ENCODE measurements around the gene LRMDA.
"Not testable (repeated sequence)": the region's sequence is repeated elsewhere in the genome, so short reads cannot be mapped to it uniquely, and the experiment has no call there.

The LRMDA gene

GRCh38 chr10:75761289-75761688 lies 329.9 kb downstream of the LRMDA start:
- no peak for DNase-seq

DNA sequence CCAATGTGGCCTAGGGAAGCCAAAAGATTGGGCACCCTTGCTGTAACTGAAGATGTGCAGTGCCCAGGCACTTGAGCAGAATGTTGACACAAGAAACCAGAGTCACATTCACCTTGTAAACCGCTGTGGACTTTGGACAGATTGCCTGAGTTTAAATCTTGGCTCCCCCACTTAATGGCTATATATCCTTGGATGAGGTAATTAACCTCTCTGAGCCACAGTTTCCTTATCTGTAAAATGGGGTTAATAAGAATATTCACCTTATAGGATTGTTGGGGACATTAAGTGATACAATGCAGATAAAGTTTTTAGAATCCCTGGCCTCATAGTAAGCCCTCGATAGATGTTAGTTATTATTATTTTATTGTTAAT lies 331.0 kb downstream of the LRMDA start:
- no peak for DNase-seq

GRCh38 chr10:75763652-75764051 lies 332.2 kb downstream of the LRMDA start:
- DNase-seq = no peak

GRCh38 chr10:75764974-75765788 lies 333.8 kb downstream of the LRMDA start:
- no peak for DNase-seq

- no peak for DNase-seq
Observed at GRCh38 chr10:75765789-75766096, 334.3 kb downstream of the LRMDA start.

DNA sequence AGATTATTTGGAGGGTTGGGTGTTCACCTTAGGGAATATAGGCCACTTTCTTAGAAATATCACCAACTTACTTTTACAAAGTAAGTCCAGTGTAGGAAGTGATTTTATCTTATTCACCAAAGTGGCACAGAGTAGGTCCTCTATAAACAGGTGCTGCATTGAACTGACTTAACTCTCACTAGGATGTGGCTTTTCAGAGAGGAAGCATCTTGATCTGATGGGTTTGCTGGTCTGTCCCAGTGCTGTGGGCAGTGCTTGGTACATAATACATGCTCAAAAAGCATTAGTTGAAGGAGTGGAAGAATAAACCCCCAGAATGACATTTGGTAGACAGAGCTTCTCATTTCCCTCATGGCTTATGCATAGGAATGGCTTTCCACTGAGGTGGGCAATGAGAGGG lies 334.7 kb downstream of the LRMDA start:
- DNase-seq = no peak

- DNase-seq = not testable (repeated sequence)
Observed at GRCh38 chr10:75766752-75767151, 335.3 kb downstream of the LRMDA start.

DNA sequence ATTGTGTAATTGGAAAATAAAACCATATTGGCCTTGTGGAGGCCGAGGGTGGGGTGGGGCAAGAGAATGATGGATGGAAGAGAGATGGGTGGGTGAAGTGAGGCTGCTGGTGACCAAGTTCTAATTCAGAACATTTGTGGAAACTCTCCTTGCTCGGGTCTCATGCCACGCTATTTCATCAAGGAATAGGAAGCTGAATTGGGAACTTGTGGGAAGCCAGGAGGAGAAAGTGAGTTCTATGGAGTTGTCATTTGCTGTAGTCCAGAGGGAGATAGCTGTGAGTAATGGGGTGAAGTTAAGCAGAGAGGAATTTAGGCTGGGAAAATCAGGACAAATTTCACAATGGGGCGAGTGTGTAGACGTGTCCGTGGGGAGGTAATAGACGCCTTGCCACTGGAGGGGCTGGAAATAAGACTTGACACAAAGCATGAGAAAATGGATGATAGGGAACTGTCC lies 339.2 kb downstream of the LRMDA start:
- DNase-seq = no peak

- DNase-seq = no peak
Observed at GRCh38 chr10:75771606-75772005, 340.2 kb downstream of the LRMDA start.

- peak; percentile 43 for DNase-seq
Observed at GRCh38 chr10:75772153-75772887, 340.9 kb downstream of the LRMDA start.

DNA sequence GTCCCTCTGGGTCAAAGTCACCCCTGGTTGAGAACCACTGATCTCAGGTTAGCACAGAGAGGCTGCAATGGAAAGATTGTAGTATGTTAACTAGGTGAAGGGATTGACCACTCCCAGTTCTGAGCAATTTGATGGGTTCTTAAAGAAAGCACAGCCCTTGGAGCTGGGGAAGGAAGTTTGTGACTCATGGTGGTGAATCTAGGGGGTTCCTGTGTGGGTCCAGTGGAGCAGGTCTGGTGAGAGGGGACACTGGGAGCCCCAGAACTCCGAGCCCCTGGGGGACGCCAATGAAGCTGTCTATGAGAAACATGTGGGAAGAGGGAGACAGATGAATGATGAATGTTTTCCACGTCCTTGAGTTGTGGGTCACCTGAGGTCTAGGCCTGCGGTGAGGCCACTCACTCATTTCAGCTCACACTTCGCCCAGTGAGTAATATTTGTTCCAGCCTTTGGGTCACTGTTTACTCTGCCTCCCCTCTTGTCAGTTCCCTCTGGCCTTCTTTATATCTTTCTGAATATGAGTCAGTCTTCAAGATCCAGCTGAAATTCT lies 341.9 kb downstream of the LRMDA start:
- DNase-seq = no peak

- no peak for DNase-seq
Observed at GRCh38 chr10:75773813-75774782, 342.7 kb downstream of the LRMDA start.

- DNase-seq = no peak
Observed at GRCh38 chr10:75774783-75775490, 343.5 kb downstream of the LRMDA start.

GRCh38 chr10:75776738-75777504 lies 345.5 kb downstream of the LRMDA start:
- DNase-seq = no peak

DNA sequence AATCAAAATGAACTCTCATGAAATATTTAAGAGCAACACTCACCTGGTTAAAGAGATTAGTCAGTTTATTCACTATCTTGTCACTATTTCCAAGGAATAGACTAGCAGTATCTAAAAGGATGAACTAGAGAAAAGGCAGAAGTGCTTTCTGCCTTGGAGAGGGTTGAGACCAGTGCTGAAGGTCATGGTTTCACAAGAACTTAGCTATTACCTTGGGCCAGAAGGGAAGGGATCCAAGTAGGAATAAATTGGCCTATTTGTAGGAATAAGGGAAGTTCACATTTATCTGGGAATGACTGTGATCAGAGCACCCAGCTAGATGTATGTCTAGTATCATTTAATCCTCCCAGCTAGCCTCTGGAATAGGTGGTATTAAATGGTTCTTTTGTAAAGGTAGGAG lies 347.2 kb downstream of the LRMDA start:
- no peak for DNase-seq

- no peak for DNase-seq
Observed at GRCh38 chr10:75779276-75779675, 347.9 kb downstream of the LRMDA start.

GRCh38 chr10:75782463-75783248 lies 351.2 kb downstream of the LRMDA start:
- DNase-seq = no peak

DNA sequence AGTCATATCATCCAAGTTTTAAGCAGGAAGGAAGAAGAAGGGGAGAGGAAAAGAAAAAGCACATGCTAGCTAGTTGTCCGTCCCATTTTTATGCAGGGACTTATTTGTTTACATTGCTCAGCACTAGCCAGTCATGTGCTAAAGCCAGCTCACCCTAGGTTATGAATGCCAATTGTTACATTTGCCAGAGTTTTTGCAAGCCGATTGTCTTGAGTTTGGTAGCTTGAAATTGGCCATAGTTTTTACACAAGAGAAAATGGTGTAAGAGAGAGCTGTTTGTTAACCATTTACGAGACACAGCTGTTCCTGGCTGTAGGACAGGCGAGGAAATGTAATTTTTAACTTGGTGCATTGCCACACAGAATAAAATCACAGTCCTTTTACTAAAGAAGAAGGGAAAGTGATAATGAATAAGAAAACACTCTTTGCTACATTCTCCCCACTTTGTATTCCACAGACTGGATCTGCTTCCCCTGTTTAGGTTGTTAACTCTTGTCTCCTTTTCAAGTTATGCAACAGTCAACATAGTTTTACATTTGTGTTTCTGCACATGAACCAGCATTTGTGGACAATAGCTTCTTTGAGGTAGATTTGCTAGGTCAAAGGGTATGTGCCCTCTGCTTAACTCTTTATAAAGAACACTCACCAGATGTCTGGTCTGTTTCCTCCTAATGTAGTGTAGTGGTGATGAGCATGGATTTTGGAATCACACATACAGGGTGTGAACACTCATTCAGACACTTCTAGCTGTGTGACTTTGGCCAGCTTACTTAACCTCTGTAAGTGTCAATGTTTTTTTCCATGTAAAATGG lies 357.2 kb downstream of the LRMDA start:
- DNase-seq = no peak

DNA sequence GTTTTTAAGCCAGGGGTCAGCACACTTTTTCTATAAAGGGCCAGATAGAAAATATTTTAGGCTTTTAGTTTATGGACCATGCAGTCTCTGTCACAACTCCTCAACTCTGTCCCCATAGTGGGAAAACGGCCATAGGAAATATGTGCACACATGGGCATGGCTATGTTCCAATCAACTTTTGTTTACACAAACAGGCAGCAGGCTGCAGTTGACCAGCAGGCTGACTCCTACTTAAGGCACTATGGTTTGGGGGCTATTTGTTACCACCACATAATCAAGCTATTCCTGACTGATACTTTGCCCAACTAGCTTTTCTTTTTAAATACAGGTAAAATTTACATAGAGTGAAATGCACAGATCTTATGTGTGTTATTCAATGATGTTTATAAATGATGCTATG lies 362.4 kb downstream of the LRMDA start:
- no peak for DNase-seq

- no peak for DNase-seq
Observed at GRCh38 chr10:75801121-75801520, 369.7 kb downstream of the LRMDA start.
